ENCODE data around the gene TLNRD1.

The TLNRD1 gene

DNA sequence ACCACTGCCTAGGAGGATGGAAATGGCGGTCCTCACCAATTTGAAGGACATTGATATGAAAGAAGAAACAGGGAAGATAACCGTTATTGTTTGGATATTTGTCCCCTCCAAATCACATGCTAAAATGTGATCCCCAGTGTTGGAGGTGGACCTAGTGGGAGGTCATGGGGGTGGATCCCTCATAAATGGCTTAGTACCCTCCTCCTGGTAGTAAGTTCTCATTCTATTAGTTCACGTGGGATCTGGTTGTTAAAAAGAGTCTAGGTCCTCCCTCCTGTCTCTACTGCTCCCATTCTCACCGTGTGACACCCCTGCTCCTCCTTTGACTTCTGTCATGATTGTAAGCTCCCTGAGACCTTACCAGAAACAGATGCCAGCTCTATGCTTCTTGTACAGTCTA lies 30.5 kb downstream of the TLNRD1 start:
- Histone ChIP-seq H3K36me3 (ENCODE audit: control insufficient read depth in 1 of 2, insufficient read depth in 2 of 2, low read length in 2 of 2) (no peaks in the 10 kb centered on the region), H3K27ac (ENCODE audit: low read length) (no peak overlapping the region), H3K4me3 (ENCODE audit: low read depth in 1 of 2, low read length in 2 of 2) (no peak overlapping the region), H3K27me3 (ENCODE audit: low read depth, low read length) (no peaks in the 10 kb centered on the region), H3K9me3 (ENCODE audit: control insufficient read depth in 1 of 2, low read length in 2 of 2) (no peaks in the 10 kb centered on the region), H3K4me1 (ENCODE audit: control insufficient read depth in 1 of 2, insufficient read depth in 2 of 2, low read length in 2 of 2) (peaks cover 0 to 11% of the 10 kb centered on the region in 2 donors)

DNA sequence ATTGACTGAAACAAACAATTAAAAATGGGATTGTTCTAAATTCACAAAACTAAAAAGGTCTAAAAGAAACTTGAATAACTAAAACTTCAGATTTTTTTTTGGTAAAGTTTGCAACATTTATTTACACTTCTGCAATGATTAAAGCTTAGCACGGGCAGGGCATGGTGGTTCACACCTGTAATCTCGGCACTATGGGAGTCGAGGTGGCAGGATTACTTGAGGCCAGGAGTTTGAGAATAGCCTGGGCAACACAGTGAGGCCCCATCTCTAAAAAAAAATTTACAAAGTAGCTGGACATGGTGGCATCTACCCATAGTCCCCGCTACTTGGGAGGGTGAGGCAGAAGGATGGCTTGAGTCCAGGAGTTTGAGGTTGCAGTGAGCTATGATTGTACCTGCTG lies 31.6 kb downstream of the TLNRD1 start:
- peaks cover 0 to 11% of the 10 kb centered on the region in 2 donors for H3K4me1 ChIP-seq (ENCODE audit: control insufficient read depth in 1 of 2, insufficient read depth in 2 of 2, low read length in 2 of 2)
- no peaks in the 10 kb centered on the region for H3K27me3 ChIP-seq (ENCODE audit: low read depth, low read length)
- no peak overlapping the region for H3K27ac ChIP-seq (ENCODE audit: low read length)
- H3K4me3 ChIP-seq (ENCODE audit: low read depth in 1 of 2, low read length in 2 of 2) = no peak overlapping the region
- H3K9me3 ChIP-seq (ENCODE audit: control insufficient read depth in 1 of 2, low read length in 2 of 2) = no peaks in the 10 kb centered on the region
- no peaks in the 10 kb centered on the region for H3K36me3 ChIP-seq (ENCODE audit: control insufficient read depth in 1 of 2, insufficient read depth in 2 of 2, low read length in 2 of 2)

DNA sequence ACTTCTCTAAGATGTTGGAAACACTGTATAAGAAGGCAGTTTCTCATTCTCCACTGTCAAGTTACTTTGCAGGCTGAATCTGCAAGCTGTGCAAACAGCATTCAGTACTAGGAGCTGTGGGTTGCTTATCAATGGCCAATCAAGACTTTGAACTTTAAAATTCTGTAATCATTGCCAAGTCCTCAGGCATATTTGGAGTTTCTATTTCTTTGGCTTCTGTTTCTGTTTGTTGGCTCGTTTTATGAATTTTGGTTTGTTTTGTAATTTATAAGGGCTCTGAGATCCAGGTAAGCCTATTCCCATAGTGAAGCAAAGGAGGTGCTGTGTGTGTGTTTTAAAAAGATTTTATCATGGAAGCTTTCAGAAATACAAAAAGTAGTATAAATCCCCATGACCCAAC lies 32.1 kb downstream of the TLNRD1 start:
- no peaks in the 10 kb centered on the region for H3K27me3 ChIP-seq (ENCODE audit: low read depth, low read length)

DNA sequence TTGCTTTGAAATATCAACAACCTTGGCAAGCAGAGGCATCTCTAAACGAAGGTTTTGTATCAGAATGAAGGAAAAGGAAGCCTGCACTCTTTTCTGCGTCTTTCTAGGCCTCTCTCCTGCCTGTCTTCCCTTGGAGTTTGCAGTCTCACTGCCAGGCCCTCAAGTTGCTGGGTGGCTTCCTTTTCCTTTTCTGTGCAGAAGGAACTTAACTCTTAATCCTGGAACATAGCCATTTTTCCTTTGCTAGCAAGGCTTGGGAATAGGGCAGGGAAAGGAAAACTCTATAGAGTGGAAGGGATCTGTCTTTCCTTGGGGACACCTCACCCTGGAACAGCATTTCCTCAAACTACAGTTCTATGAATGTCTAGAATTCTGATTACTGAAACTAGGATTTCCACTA lies 32.8 kb downstream of the TLNRD1 start:
- H3K9me3 ChIP-seq (ENCODE audit: control insufficient read depth in 1 of 2, low read length in 2 of 2) = no peaks in the 10 kb centered on the region
- H3K27ac ChIP-seq (ENCODE audit: low read length) = no peak overlapping the region
- H3K4me1 ChIP-seq (ENCODE audit: control insufficient read depth in 1 of 2, insufficient read depth in 2 of 2, low read length in 2 of 2) = peaks cover 0 to 11% of the 10 kb centered on the region in 2 donors
- no peak overlapping the region for H3K4me3 ChIP-seq (ENCODE audit: low read depth in 1 of 2, low read length in 2 of 2)
- no peaks in the 10 kb centered on the region for H3K27me3 ChIP-seq (ENCODE audit: low read depth, low read length)
- no peaks in the 10 kb centered on the region for H3K36me3 ChIP-seq (ENCODE audit: control insufficient read depth in 1 of 2, insufficient read depth in 2 of 2, low read length in 2 of 2)

More for the DNA sequence above, 32.1 kb downstream of the TLNRD1 start:
- Histone ChIP-seq H3K4me1 (ENCODE audit: control insufficient read depth in 1 of 2, insufficient read depth in 2 of 2, low read length in 2 of 2) (peaks cover 0 to 11% of the 10 kb centered on the region in 2 donors), H3K9me3 (ENCODE audit: control insufficient read depth in 1 of 2, low read length in 2 of 2) (no peaks in the 10 kb centered on the region), H3K4me3 (ENCODE audit: low read depth in 1 of 2, low read length in 2 of 2) (no peak overlapping the region), H3K27ac (ENCODE audit: low read length) (no peak overlapping the region), H3K36me3 (ENCODE audit: control insufficient read depth in 1 of 2, insufficient read depth in 2 of 2, low read length in 2 of 2) (no peaks in the 10 kb centered on the region)

DNA sequence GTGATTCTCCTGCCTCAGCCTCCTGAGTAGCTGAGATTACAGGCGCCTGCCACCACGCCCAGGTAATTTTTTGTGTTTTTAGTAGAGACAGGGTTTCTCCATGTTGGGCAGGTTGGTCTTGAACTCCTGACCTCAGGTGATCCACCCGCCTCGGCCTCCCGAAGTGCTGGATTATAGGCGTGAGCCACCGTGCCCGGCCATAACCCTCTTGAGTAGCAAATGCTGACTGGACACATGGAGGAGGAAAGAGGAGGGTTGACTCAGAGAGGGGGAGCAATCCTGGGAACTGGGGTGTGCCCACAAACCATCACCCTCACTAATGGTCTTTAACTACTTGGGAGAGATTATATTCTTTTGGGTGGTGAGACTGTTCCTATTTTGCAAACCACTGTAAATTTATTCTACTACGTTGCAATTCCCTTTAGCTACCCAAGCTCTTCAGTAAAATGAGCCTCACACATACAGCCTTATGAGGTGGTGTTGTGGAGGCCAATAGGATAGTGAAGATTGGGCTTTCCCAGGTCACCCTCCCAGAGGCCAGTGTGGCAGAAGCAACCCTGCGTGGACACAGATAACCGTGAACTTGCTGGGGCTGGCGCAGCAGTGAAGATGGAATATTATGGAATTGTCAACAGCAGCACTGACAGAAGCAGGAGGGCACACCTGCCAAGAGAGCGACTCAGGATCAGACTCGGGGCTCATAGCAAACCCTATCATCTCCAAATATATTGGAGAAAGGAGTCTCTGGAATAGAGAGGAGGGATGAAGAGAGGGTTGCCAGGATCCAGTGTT lies 37.4 kb downstream of the TLNRD1 start:
- peaks cover 0 to 6% of the 10 kb centered on the region in 2 donors for H3K4me1 ChIP-seq (ENCODE audit: control insufficient read depth in 1 of 2, insufficient read depth in 2 of 2, low read length in 2 of 2)
- no peaks in the 10 kb centered on the region for H3K36me3 ChIP-seq (ENCODE audit: control insufficient read depth in 1 of 2, insufficient read depth in 2 of 2, low read length in 2 of 2)
- H3K9me3 ChIP-seq (ENCODE audit: control insufficient read depth in 1 of 2, low read length in 2 of 2) = no peaks in the 10 kb centered on the region
- H3K27me3 ChIP-seq (ENCODE audit: low read depth, low read length) = no peaks in the 10 kb centered on the region
- H3K4me3 ChIP-seq (ENCODE audit: low read depth in 1 of 2, low read length in 2 of 2) = no peak overlapping the region
- H3K27ac ChIP-seq (ENCODE audit: low read length) = no peak overlapping the region

DNA sequence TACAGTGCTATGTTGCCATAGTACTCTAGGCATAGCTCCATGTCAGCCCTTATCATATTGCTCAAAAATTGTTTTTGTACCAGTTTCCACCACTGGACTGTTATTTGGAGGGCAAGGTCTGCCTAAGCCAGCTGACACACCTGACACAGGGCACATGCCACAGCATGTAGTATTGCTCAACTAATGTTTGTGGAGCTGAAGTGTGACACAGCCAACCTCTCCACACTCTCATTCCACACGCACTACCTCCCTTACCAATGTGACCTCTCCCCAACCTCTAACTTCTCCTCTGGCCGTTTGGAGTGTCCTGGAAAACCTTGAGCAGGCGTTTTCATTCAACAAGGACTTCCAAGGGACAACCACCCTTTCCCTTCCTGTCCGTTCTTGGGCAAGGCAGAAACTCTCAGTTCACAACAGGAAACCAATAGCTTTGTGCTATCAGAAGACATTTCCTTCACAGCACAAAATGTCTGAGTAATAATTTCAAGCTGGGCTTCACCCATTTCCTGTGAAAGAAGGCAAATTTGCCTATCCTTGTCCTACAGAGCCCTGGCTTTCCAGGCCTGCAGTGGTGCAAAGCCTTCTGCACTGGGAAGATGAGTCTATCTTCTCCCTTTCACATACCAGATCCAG lies 38.4 kb downstream of the TLNRD1 start:
- Histone ChIP-seq H3K9me3 (ENCODE audit: control insufficient read depth in 1 of 2, low read length in 2 of 2) (no peaks in the 10 kb centered on the region), H3K27me3 (ENCODE audit: low read depth, low read length) (no peaks in the 10 kb centered on the region), H3K4me3 (ENCODE audit: low read depth in 1 of 2, low read length in 2 of 2) (no peak overlapping the region), H3K36me3 (ENCODE audit: control insufficient read depth in 1 of 2, insufficient read depth in 2 of 2, low read length in 2 of 2) (no peaks in the 10 kb centered on the region), H3K27ac (ENCODE audit: low read length) (no peak overlapping the region), H3K4me1 (ENCODE audit: control insufficient read depth in 1 of 2, insufficient read depth in 2 of 2, low read length in 2 of 2) (no peaks in the 10 kb centered on the region)

DNA sequence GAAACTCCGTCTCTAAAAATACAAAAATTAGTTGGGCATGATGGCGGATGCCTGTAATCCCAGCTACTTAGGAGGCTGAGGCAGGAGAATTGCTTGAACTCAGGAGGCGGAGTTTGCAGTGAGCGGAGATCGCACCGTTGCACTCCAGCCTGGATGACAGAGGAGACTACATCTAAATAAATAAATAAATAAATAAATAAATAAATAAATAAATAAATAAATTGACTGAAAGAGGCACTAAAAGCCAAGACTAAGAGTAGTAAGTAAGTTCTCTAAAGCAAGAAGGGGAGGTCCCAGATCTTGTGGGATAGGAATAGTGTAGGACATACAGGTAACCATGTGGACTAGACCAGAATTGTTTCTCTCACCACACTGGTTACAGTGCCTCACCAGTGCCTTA lies 40.0 kb downstream of the TLNRD1 start:
- Histone ChIP-seq H3K4me3 (ENCODE audit: low read depth in 1 of 2, low read length in 2 of 2) (no peak overlapping the region), H3K27me3 (ENCODE audit: low read depth, low read length) (no peaks in the 10 kb centered on the region), H3K9me3 (ENCODE audit: control insufficient read depth in 1 of 2, low read length in 2 of 2) (no peaks in the 10 kb centered on the region)

DNA sequence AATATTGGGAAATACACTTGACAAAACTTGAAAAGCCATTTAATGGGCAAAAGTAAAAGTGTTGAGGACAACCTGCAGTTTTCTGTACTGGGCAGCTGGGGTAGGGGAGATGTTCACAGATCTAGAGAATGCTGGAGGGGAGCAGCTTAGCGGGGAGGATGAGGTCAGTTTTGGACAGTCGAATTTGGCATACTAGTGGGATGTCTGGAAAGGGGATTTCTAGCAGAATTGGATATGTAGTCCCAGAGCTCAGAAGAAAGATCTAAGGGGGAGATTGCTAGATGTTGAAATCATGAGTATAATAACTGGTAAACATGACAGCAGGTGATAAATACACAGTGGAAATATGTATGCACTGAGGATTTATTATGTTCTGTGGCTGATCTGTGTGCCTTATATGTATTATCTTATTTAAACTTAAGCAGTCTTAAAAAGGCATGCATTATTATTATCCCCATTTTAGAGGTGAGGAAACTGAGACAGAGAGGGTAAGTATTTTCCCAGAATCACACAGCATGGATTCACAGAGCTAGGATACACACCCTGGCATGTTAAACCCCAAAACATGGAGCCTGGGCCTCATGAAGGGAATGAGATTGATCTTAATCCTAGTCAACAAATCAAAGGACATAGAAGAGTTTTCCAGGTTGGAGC lies 42.7 kb downstream of the TLNRD1 start:
- Histone ChIP-seq H3K36me3 (ENCODE audit: control insufficient read depth in 1 of 2, insufficient read depth in 2 of 2, low read length in 2 of 2) (no peaks in the 10 kb centered on the region), H3K27me3 (ENCODE audit: low read depth, low read length) (no peaks in the 10 kb centered on the region), H3K4me1 (ENCODE audit: control insufficient read depth in 1 of 2, insufficient read depth in 2 of 2, low read length in 2 of 2) (no peaks in the 10 kb centered on the region), H3K27ac (ENCODE audit: low read length) (no peak overlapping the region), H3K9me3 (ENCODE audit: control insufficient read depth in 1 of 2, low read length in 2 of 2) (no peaks in the 10 kb centered on the region), H3K4me3 (ENCODE audit: low read depth in 1 of 2, low read length in 2 of 2) (no peak overlapping the region)

More for the DNA sequence above, 40.0 kb downstream of the TLNRD1 start:
- H3K36me3 ChIP-seq (ENCODE audit: control insufficient read depth in 1 of 2, insufficient read depth in 2 of 2, low read length in 2 of 2) = no peaks in the 10 kb centered on the region
- H3K27ac ChIP-seq (ENCODE audit: low read length) = no peak overlapping the region
- H3K4me1 ChIP-seq (ENCODE audit: control insufficient read depth in 1 of 2, insufficient read depth in 2 of 2, low read length in 2 of 2) = no peaks in the 10 kb centered on the region

DNA sequence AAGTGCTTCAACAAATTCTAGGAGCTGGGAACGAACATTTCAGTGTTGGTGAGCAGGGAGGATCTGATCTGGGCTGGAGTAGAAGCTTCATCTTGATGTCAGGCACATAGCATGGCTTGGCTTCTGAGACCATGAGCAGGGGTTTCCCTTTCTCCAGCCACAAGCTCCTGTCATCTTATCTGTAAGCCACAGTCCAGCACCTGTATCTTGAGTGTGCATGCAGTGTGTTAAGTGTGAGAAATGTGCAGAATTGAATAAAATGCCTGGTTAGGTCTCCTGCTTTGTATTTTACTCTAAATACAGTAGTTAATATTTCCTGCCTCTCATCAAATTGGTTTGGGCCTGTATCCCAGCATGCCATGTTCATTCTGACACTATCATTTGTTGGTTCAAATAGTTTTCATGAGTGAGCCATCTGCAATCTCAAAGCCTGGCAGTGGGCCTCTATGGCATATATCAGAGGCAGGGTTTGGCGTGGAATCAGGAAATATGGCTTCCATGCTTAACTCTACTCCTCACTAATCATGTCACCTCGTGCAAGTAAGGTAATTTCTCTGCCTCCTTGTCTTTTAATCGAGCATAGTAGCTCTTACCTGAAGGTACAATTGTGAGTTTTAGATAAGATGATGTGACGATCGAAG lies 43.3 kb downstream of the TLNRD1 start:
- Histone ChIP-seq H3K27ac (ENCODE audit: low read length) (no peak overlapping the region), H3K27me3 (ENCODE audit: low read depth, low read length) (no peaks in the 10 kb centered on the region), H3K4me1 (ENCODE audit: control insufficient read depth in 1 of 2, insufficient read depth in 2 of 2, low read length in 2 of 2) (no peaks in the 10 kb centered on the region), H3K36me3 (ENCODE audit: control insufficient read depth in 1 of 2, insufficient read depth in 2 of 2, low read length in 2 of 2) (no peaks in the 10 kb centered on the region), H3K9me3 (ENCODE audit: control insufficient read depth in 1 of 2, low read length in 2 of 2) (no peaks in the 10 kb centered on the region), H3K4me3 (ENCODE audit: low read depth in 1 of 2, low read length in 2 of 2) (no peak overlapping the region)

DNA sequence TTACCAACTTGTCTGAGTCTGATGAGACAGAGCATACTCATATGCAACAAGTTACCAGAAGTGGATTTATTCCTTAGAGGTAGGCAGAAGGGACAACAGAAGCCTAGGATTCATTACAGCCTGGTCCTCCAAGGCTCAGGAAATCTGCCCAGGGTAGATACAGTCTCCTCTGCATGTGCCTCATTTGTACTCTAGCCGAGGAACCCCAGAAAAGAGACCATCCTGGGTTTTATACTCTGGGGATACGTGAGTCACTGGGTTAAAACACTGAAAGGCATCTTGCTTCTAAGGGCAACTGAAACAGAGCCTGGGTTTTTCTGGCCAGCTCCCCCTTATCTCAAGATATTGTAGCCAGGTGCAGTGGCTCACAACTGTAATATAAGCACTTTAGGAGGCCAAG lies 45.6 kb downstream of the TLNRD1 start:
- H3K4me3 ChIP-seq (ENCODE audit: low read depth in 1 of 2, low read length in 2 of 2) = no peak overlapping the region
- no peaks in the 10 kb centered on the region for H3K27me3 ChIP-seq (ENCODE audit: low read depth, low read length)
- no peaks in the 10 kb centered on the region for H3K4me1 ChIP-seq (ENCODE audit: control insufficient read depth in 1 of 2, insufficient read depth in 2 of 2, low read length in 2 of 2)
- H3K9me3 ChIP-seq (ENCODE audit: control insufficient read depth in 1 of 2, low read length in 2 of 2) = no peaks in the 10 kb centered on the region
- H3K36me3 ChIP-seq (ENCODE audit: control insufficient read depth in 1 of 2, insufficient read depth in 2 of 2, low read length in 2 of 2) = no peaks in the 10 kb centered on the region
- H3K27ac ChIP-seq (ENCODE audit: low read length) = no peak overlapping the region

DNA sequence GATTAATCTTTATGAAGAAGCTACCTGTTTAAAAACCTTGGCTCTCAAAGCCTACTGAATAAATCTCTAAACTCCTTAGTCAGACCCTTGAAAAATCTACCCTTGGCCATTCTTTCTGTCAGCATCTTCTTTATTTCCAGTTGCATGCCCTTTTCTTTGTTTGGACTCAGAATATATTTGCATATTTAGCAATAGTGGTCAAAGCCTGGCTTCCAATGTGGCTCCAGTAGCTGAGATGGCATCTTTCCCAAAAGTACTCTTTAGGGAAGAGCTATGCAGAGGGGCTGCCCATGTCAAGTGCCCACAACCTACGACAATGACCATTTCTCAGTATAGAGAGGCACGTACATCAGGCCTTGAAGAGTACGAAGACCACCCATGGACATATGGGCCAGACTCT lies 47.2 kb downstream of the TLNRD1 start:
- Histone ChIP-seq H3K36me3 (ENCODE audit: control insufficient read depth in 1 of 2, insufficient read depth in 2 of 2, low read length in 2 of 2) (no peaks in the 10 kb centered on the region), H3K27me3 (ENCODE audit: low read depth, low read length) (no peaks in the 10 kb centered on the region), H3K27ac (ENCODE audit: low read length) (no peak overlapping the region), H3K4me3 (ENCODE audit: low read depth in 1 of 2, low read length in 2 of 2) (no peak overlapping the region), H3K4me1 (ENCODE audit: control insufficient read depth in 1 of 2, insufficient read depth in 2 of 2, low read length in 2 of 2) (no peaks in the 10 kb centered on the region), H3K9me3 (ENCODE audit: control insufficient read depth in 1 of 2, low read length in 2 of 2) (no peaks in the 10 kb centered on the region)
